ENCODE data around the gene ANKMY1.

The ANKMY1 gene

DNA sequence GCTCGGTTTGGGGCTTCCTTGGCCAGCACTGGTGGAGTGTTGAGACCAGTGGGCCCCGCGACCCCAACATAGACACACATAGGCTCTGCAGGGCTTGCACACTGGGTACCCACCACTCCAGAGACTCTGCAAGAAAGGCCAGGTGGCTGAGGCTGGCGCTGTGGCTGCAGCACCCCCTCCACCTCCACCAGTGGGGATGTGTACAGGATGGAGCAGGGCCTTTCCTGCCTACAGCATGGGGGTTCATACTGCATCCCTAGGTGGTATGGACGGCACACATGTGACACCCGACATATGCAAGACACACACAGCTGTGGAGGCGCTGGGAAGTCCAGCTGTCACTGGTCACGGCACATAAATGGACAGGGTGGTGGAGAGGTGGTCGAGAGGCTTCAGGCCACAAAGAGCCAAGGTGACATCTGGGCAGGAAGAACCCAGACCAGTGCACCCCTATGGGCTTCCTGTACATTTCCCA, 11.8 kb upstream of the ANKMY1 start:
- Histone ChIP-seq H3K9me3 (ENCODE audit: severe bottlenecking) (no peaks in the 10 kb centered on the region), H3K36me3 (no peaks in the 10 kb centered on the region), H3K27me3 (ENCODE audit: insufficient read depth, low read depth, severe bottlenecking) (no peaks in the 10 kb centered on the region), H3K4me3 (ENCODE audit: low read depth, low read length) (peak overlapping the region; percentile 53), H3K27ac (no peak overlapping the region)
- TF ChIP-seq, protein P1, sequence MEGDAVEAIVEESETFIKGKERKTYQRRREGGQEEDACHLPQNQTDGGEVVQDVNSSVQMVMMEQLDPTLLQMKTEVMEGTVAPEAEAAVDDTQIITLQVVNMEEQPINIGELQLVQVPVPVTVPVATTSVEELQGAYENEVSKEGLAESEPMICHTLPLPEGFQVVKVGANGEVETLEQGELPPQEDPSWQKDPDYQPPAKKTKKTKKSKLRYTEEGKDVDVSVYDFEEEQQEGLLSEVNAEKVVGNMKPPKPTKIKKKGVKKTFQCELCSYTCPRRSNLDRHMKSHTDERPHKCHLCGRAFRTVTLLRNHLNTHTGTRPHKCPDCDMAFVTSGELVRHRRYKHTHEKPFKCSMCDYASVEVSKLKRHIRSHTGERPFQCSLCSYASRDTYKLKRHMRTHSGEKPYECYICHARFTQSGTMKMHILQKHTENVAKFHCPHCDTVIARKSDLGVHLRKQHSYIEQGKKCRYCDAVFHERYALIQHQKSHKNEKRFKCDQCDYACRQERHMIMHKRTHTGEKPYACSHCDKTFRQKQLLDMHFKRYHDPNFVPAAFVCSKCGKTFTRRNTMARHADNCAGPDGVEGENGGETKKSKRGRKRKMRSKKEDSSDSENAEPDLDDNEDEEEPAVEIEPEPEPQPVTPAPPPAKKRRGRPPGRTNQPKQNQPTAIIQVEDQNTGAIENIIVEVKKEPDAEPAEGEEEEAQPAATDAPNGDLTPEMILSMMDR (IDR thresholded peaks at IDR 0.05; ENCODE audit: low read depth, low read length), result no peak
- DNase-seq, result no peak

DNA sequence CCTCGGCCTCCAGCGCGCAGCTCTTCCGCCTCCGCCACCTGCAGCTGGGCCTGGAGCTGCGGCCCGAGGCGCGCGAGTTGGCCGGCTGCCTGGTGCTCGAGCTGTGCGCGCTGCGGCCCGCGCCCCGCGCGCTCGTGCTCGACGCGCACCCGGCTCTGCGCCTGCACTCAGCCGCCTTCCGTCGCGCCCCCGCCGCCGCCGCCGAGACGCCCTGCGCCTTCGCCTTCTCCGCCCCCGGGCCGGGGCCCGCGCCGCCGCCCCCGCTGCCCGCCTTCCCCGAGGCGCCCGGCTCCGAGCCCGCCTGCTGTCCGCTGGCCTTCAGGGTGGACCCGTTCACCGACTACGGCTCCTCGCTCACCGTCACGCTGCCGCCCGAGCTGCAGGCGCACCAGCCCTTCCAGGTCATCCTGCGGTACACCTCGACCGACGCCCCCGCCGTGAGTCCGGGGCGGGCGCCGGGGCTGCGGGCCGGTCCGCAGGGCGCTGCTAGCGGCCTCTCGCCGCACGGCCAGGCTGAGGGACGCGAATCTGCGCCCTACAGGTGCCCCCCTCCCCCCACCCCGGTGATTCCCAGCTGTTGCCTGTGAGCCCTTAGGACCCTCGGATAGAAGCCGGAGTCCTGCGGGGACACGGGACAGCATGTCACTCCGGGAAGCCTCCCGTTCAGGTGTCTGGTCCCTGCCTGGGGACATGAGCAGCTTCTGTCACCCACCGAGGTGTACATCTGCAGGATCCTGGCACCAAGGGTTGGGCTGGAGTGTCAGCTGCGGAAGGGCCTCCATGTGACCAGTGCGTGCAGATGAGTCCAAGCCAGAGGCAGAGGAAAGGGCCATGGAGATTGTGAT, 11.1 kb upstream of the ANKMY1 start:
- Histone ChIP-seq H3K27ac (peak overlapping the region; percentile 72), H3K27me3 (ENCODE audit: insufficient read depth, low read depth, severe bottlenecking) (no peaks in the 10 kb centered on the region), H3K9me3 (ENCODE audit: severe bottlenecking) (no peaks in the 10 kb centered on the region), H3K4me3 (ENCODE audit: low read depth, low read length) (peak overlapping the region; percentile 53), H3K36me3 (no peaks in the 10 kb centered on the region)
- TF ChIP-seq, protein P1 (IDR thresholded peaks at IDR 0.05; ENCODE audit: low read depth, low read length), result no peak
- DNase-seq, result peak; percentile 35

DNA sequence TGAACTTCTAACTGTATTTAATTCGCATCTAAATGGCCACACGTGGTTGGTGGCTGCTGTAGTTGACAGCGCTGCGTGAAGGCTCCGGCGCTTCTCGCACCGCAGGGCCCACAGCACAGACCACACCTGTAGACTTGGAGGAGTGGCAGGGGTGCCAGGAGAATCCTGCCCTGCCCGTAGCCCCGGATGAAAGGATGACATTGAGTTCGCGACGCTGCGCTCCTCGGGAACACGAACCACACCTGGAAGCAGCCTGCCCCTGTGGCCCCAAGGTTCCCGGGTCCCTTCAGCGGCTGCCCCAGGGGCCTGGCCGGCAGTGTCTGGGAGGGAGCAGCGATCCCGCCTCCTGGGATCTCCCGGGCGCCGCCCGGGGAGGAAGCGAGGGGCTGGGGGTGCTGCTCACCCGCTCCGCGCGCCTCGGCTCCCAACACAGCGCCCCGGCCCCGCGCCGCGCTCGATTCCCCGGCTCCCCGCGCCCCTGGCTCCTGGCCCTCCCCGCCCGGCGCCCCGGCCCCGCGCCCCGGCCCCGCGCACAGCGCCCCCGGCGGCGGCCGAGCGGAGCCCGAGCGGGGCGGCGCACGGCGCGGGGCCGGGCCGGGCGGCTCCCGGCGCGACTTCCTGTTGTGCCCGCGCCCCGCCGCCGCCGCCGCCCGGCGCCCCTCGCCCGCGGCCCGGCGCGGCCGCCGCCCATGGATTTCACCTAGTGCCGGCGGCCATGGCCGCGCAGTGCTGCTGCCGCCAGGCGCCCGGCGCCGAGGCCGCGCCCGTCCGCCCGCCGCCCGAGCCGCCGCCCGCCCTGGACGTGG, 10.3 kb upstream of the ANKMY1 start, which contains the start of gene RNPEPL1:
RNPEPL1 (plus strand) TSS at position 613 of the 806 bp plus-strand sequence; CDS start at position 716, 103 bp downstream.
- peak; percentile 34 for DNase-seq
- no peaks in the 10 kb centered on the region for H3K9me3 ChIP-seq (ENCODE audit: severe bottlenecking)
- peaks cover 4% of the 10 kb centered on the region; the same call in 1 of the 2 replicates for H3K36me3 ChIP-seq
- peak within 1 kb of the TSS; percentile 72 for H3K27ac ChIP-seq
- TF ChIP-seq, protein P1 (IDR thresholded peaks at IDR 0.05; ENCODE audit: low read depth, low read length), result no peak
- no peaks in the 10 kb centered on the region for H3K27me3 ChIP-seq (ENCODE audit: insufficient read depth, low read depth, severe bottlenecking)
- H3K4me3 ChIP-seq (ENCODE audit: low read depth, low read length), result peak within 1 kb of the TSS; percentile 62

DNA sequence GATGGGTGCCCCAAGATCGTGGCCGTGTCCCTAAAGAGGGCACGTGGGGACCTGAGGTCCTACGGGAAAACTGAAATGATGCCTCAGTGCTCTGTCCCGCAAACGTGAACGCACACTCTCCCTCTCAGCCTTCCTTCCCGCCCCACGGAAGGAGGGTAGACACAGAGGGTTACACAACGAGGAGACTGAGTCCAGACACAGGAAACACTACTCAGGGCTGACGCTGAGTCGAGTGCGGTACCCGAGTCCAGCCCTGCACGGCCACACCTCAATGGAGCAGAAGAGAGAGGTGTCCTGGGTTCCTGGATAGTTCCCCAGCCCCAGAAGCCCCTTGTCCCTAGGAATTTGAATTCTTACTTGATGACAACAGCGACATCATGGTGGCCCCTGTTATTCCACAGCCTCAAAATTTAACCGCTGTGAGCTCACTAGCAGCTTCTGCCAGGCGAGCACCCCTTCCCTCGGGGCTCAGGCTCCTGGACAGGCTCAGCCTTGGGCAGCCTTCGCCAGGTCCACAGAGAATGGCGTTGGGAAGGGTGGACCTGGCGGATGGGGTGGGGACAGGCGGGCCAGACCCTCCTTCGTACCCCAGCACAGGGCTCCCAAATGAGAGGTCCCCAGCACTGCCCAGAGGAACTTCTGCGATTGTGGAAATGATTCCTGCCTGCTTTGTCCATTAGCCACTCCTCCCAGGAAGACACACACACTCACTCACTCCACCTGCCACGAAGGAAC, 9.5 kb upstream of the ANKMY1 start:
- Histone ChIP-seq H3K9me3 (ENCODE audit: severe bottlenecking) (no peaks in the 10 kb centered on the region), H3K4me3 (ENCODE audit: low read depth, low read length) (peak overlapping the region; percentile 62), H3K36me3 (peaks cover 10% of the 10 kb centered on the region), H3K27me3 (ENCODE audit: insufficient read depth, low read depth, severe bottlenecking) (no peaks in the 10 kb centered on the region), H3K27ac (no peak overlapping the region)
- DNase-seq, result peak; percentile 8
- TF ChIP-seq, protein P1 (IDR thresholded peaks at IDR 0.05; ENCODE audit: low read depth, low read length), result no peak
